Stimulated activated CD4-positive, alpha-beta T cell treated with anti-CD3 and anti-CD28 coated beads, TNF-alpha, amount 100 ng/mL, for 1 hour (primary cell): Measurements from ENCODE around the gene CCT8.
A peak's percentile ranks its signal among the peaks of the same experiment; 100 is the strongest.

Experiments
- DNase-seq, 3 donors: peaks; one replicate each; pipeline ENCODE4 v3.0.0-alpha.2; 2020; ENCODE audit warnings: low read depth in 3 of 3, low spot score in 1 of 3

Gene CCT8

GRCh38 chr21:29078869-29079767, 5.7 kb upstream of the CCT8 start:
- no peak for DNase-seq

- no peak for DNase-seq
Observed at GRCh38 chr21:29077651-29078090, 4.2 kb upstream of the CCT8 start.

GRCh38 chr21:29076731-29077640, 3.5 kb upstream of the CCT8 start:
- DNase-seq, result peak in 2 of 3 donors; percentile 27 to 45

- no peak for DNase-seq
Observed at GRCh38 chr21:29075706-29076466, 2.4 kb upstream of the CCT8 start.

- no peak for DNase-seq
Observed at GRCh38 chr21:29074783-29075182, 1.3 kb upstream of the CCT8 start.

GRCh38 chr21:29074007-29074376, 544 bp upstream of the CCT8 start:
- DNase-seq, result no peak

- DNase-seq, result no peak
Observed at GRCh38 chr21:29072873-29073221, 601 bp downstream of the CCT8 start.

GRCh38 chr21:29064850-29065481, 8.5 kb downstream of the CCT8 start:
- no peak for DNase-seq

- no peak for DNase-seq
Observed at GRCh38 chr21:29056538-29057050, 16.9 kb downstream of the CCT8 start.

GRCh38 chr21:29056005-29056404, 17.4 kb downstream of the CCT8 start:
- no peak for DNase-seq

GRCh38 chr21:29055080-29055479, 18.4 kb downstream of the CCT8 start:
- DNase-seq, result no peak

GRCh38 chr21:29053656-29054055, 19.8 kb downstream of the CCT8 start:
- DNase-seq, result no peak

GRCh38 chr21:29053011-29053553, 20.4 kb downstream of the CCT8 start:
- DNase-seq, result no peak

GRCh38 chr21:29052224-29052623, 21.2 kb downstream of the CCT8 start:
- DNase-seq, result no peak

GRCh38 chr21:29034678-29035077, 38.8 kb downstream of the CCT8 start:
- DNase-seq, result no peak

GRCh38 chr21:29033871-29034270, 39.6 kb downstream of the CCT8 start:
- no peak for DNase-seq

GRCh38 chr21:29033301-29033700, 40.1 kb downstream of the CCT8 start:
- DNase-seq, result no peak

- no peak for DNase-seq
Observed at GRCh38 chr21:29030909-29031308, 42.5 kb downstream of the CCT8 start.

- no peak for DNase-seq
Observed at GRCh38 chr21:29029524-29029923, 43.9 kb downstream of the CCT8 start.

- DNase-seq, result no peak
Observed at GRCh38 chr21:29025328-29025713, 48.1 kb downstream of the CCT8 start.
